SK-N-SH (cell line): ENCODE measurements around the gene CPLANE2. TPM values are rescaled to one million over a fixed set of nuclear protein-coding genes. Genes with fewer than 3 reads are reported as not detected.

ENCODE experiments used
- CTCF ChIA-PET: fragments of 300-600, 350-600 bp; formaldehyde crosslinking; extraction: SDS; loops from one replicate; lab custom pipeline; 2021; lab: Yijun Ruan, JAX
- POLR2A ChIA-PET: fragments of 350-600 bp; sonication (Branson Sonifier 250); formaldehyde crosslinking; extraction: SDS; loops from one replicate; lab custom pipeline; 2020; ENCODE audit warnings: antibody characterized with exemption, inconsistent platforms; lab: Yijun Ruan, JAX
- DNase-seq: peaks from one replicate; pipeline ENCODE4 v3.0.0; 2012
- H2AFZ ChIP-seq: fragments of 200-600 bp; sonication (generic); 2 replicates; pipeline ENCODE4 v1.8.1; 2016; ENCODE audit warnings: antibody characterized with exemption, mild to moderate bottlenecking, low read depth
- H3F3A ChIP-seq: fragments of 200-600 bp; sonication (generic); replicated peaks from 2 replicates; pipeline ENCODE3; 2016; ENCODE audit warnings: antibody characterized with exemption, mild to moderate bottlenecking; ENCODE audit not compliant: insufficient read depth
- H3K27ac ChIP-seq, 2 experiments: fragments of 200-500 bp in 1 of 2; fragments of 200-600 bp in 1 of 2; sonication (Bioruptor generic) in 1 of 2; sonication (generic), shearing (Covaris generic) in 1 of 2; 2 replicates each; pipeline versions ENCODE4 v1.5.1 to v1.6.1; 2014 to 2016; ENCODE audit warnings: low read depth in 2 of 2, inconsistent platforms in 1 of 2, low read length in 1 of 2, mild to moderate bottlenecking in 1 of 2, mixed read lengths in 1 of 2
- H3K27me3 ChIP-seq: fragments of 200-600 bp; sonication (generic), shearing (Covaris generic); 2 replicates; pipeline ENCODE4 v1.6.1; 2016; ENCODE audit warnings: mixed run types; ENCODE audit not compliant: insufficient read depth
- H3K36me3 ChIP-seq, 2 experiments: fragments of 200-500 bp in 1 of 2; fragments of 200-600 bp in 1 of 2; sonication (Bioruptor generic) in 1 of 2; sonication (generic) in 1 of 2; replicated peaks in 1 of 2; 2 replicates each; pipeline versions ENCODE3 to v1.5.1; 2014 to 2016; ENCODE audit warnings: low read length in 1 of 2, mild to moderate bottlenecking in 1 of 2; ENCODE audit not compliant: insufficient read depth in 2 of 2, control insufficient read depth in 1 of 2
- H3K4me1 ChIP-seq, 2 experiments: fragments of 200-500 bp in 1 of 2; fragments of 200-600 bp in 1 of 2; sonication (Bioruptor generic) in 1 of 2; sonication (generic), shearing (Covaris generic) in 1 of 2; 2 replicates each; pipeline versions ENCODE4 v1.5.1 to v1.6.1; 2014 to 2016; ENCODE audit warnings: low read depth in 1 of 2, low read length in 1 of 2, mixed run types in 1 of 2; ENCODE audit not compliant: insufficient read depth in 2 of 2, control insufficient read depth in 1 of 2
- H3K4me2 ChIP-seq: fragments of 200-600 bp; sonication (generic), shearing (Covaris generic); 2 replicates; pipeline ENCODE4 v1.6.1; 2017; ENCODE audit warnings: mixed run types
- H3K4me3 ChIP-seq, 2 experiments: fragments of 200-500 bp in 1 of 2; fragments of 200-600 bp in 1 of 2; sonication (Bioruptor generic) in 1 of 2; sonication (generic), shearing (Covaris generic) in 1 of 2; 2 replicates each; pipeline versions ENCODE4 v1.5.1 to v1.8.1; 2014 to 2016; ENCODE audit warnings: low read depth in 2 of 2, inconsistent platforms in 1 of 2, low read length in 1 of 2, mild to moderate bottlenecking in 1 of 2, mixed read lengths in 1 of 2, moderate library complexity in 1 of 2
- H3K79me2 ChIP-seq: fragments of 200-600 bp; sonication (generic); 2 replicates; pipeline ENCODE4 v1.8.1; 2017; ENCODE audit warnings: mild to moderate bottlenecking; ENCODE audit not compliant: insufficient read depth
- H3K9ac ChIP-seq: fragments of 200-600 bp; sonication (generic); 2 replicates; pipeline ENCODE4 v1.6.1; 2017; ENCODE audit warnings: mixed run types
- H3K9me2 ChIP-seq: fragments of 200-600 bp; sonication (generic); 2 replicates; pipeline ENCODE4 v1.6.1; 2017; ENCODE audit warnings: mixed run types
- H3K9me3 ChIP-seq: fragments of 200-600 bp; sonication (generic); 2 replicates; pipeline ENCODE4 v1.6.1; 2017; ENCODE audit warnings: mixed run types, mild to moderate bottlenecking, moderate library complexity
- H4K20me1 ChIP-seq: fragments of 200-600 bp; sonication (generic); 2 replicates; pipeline ENCODE4 v1.6.1; 2017; ENCODE audit warnings: mild to moderate bottlenecking, mixed run types; ENCODE audit not compliant: insufficient read depth
- CHD2 ChIP-seq: fragments of 150-350 bp; IDR thresholded peaks from 2 replicates; pipeline ENCODE4 v1.6.1; 2018; ENCODE audit warnings: low read length; ENCODE audit not compliant: partially characterized antibody
- FOSL2 ChIP-seq: IDR thresholded peaks from 2 replicates; pipeline ENCODE4 v1.4.0; 2012; ENCODE audit warnings: low read depth, mild to moderate bottlenecking, moderate library complexity, borderline replicate concordance
- FOXJ3 ChIP-seq: sonication (generic); formaldehyde crosslinking; IDR thresholded peaks from 2 replicates; pipeline ENCODE4 v1.5.1; 2020; ENCODE audit warnings: mild to moderate bottlenecking, missing genetic modification reagents
- GATA2 ChIP-seq: sonication (generic); formaldehyde crosslinking; IDR thresholded peaks from 2 replicates; pipeline ENCODE4 v1.5.0; 2020; ENCODE audit warnings: mild to moderate bottlenecking, missing genetic modification reagents
- JUND ChIP-seq: IDR thresholded peaks from 2 replicates; pipeline ENCODE4 v1.4.0; 2012
- MAX ChIP-seq: IDR thresholded peaks from 2 replicates; pipeline ENCODE4 v1.4.0; 2012; ENCODE audit warnings: low read depth
- NFIC ChIP-seq: IDR thresholded peaks from 2 replicates; pipeline ENCODE4 v1.4.0; 2012; ENCODE audit warnings: borderline replicate concordance
- RAD21 ChIP-seq: IDR thresholded peaks from 2 replicates; pipeline ENCODE4 v1.6.1; 2012; ENCODE audit warnings: mild to moderate bottlenecking, low read length
- RFX5 ChIP-seq: IDR thresholded peaks from 2 replicates; pipeline ENCODE4 v1.6.1; 2012; ENCODE audit warnings: mild to moderate bottlenecking, improper control_type of control experiment, low read length
- RXRA ChIP-seq: IDR thresholded peaks from 2 replicates; pipeline ENCODE4 v1.4.0; 2012; ENCODE audit warnings: low read depth, mild to moderate bottlenecking, borderline replicate concordance
- SMC3 ChIP-seq: IDR thresholded peaks from 2 replicates; pipeline ENCODE4 v1.6.1; 2012; ENCODE audit warnings: low read depth, low read length, improper control_type of control experiment
- TAF1 ChIP-seq: IDR thresholded peaks from 2 replicates; pipeline ENCODE4 v1.6.1; 2012; ENCODE audit warnings: low read depth, mild to moderate bottlenecking, low read length, moderate library complexity, borderline replicate concordance
- TCF12 ChIP-seq: IDR thresholded peaks from 2 replicates; pipeline ENCODE4 v1.4.0; 2012
- USF1 ChIP-seq: IDR thresholded peaks from 2 replicates; pipeline ENCODE4 v1.4.0; 2012; ENCODE audit warnings: low read depth, borderline replicate concordance
- ZBTB33 ChIP-seq: IDR thresholded peaks from 2 replicates; pipeline ENCODE4 v1.4.0; 2012; ENCODE audit warnings: low read depth, borderline replicate concordance
- WGBS: methylation state at CpG from one replicate; pipeline ENCODE4 v1.1.6; 2017; ENCODE audit warnings: low lambda C conversion rate; 5-methylcytosine and 5-hydroxymethylcytosine counted together
- polyA plus RNA-seq, 3 experiments: library from polyadenylated mRNA; depleted of rRNA; stranded (reverse); fragments of >200 nt; gene quantifications; 2 replicates each; pipeline ENCODE4 v1.2.3, GENCODE V29; 2012

Gene CPLANE2
- polyA plus RNA-seq, 1 of the 3 experiments (the other 2 are of a cell fraction), result 8.6 TPM

DNA sequence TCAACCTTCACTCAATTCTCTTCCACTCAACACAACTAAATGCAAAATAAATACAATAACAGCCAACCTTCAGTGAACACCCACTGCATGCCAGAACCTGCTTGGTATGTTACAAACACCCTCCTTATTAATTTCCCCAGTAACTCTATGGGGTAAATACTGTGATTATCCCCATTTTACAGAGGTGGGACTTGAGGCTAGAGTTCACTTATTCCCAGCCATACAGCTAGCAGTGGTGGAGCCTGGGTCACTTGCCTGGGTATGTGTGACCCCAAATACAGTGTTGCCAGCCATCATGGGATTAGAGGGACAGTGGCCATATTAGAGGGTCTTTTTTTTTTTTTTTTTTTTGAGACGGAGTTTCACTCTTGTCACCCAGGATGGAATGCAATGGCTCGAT, 1.6 kb downstream of the CPLANE2 start:
- TF ChIP-seq ZBTB33, result no peak
- no peak for TF ChIP-seq SMC3
- no peak for TF ChIP-seq RXRA
- TF ChIP-seq TCF12, result no peak
- TF ChIP-seq RFX5, result no peak
- TF ChIP-seq JUND, result no peak
- TF ChIP-seq, all 33 proteins: peak for 0
- H3K4me1 ChIP-seq, result peaks cover 6 to 16% of the 10 kb centered on the region in 2 experiments
- peaks cover 15% of the 10 kb centered on the region for H3F3A ChIP-seq
- H3K27me3 ChIP-seq, result no peaks in the 10 kb centered on the region
- H3K9me2 ChIP-seq, result no peaks in the 10 kb centered on the region
- no peak overlapping the region for H3K4me3 ChIP-seq
- ChIA-PET CTCF (interaction anchor here (0.9 to 4.7 kb wide), 10 partner anchors 9 to 420 kb away, joined by 3 to 25 read pairs (median 5); partner anchors contain the start of gene FAM131C), POLR2A (interaction anchor here (1.0 kb wide), 1 partner anchor 18 kb away, joined by 4 read pairs; no protein-coding TSS in a partner anchor)
- no peak overlapping the region for H3K4me2 ChIP-seq
- no peak overlapping the region for H3K27ac ChIP-seq
- no peaks in the 10 kb centered on the region for H3K9me3 ChIP-seq
- no peaks in the 10 kb centered on the region for H4K20me1 ChIP-seq
- H2AFZ ChIP-seq, result no peak overlapping the region
- DNase-seq, result no peak
- H3K79me2 ChIP-seq, result no peaks in the 10 kb centered on the region
- 100% methylated on average over 2 of the region's 2 CpGs for WGBS
- no peak overlapping the region for H3K9ac ChIP-seq
- no peaks in the 10 kb centered on the region for H3K36me3 ChIP-seq

- H3K9me2 ChIP-seq, result no peaks in the 10 kb centered on the region
- ChIA-PET POLR2A (no interaction called here), CTCF (interaction anchor here (1.1 to 2.7 kb wide), 3 partner anchors 11 to 160 kb away, joined by 3 to 13 read pairs (median 6); partner anchors contain the start of gene FAM131C)
- peaks cover 12% of the 10 kb centered on the region for H3F3A ChIP-seq
- no peaks in the 10 kb centered on the region for H3K9me3 ChIP-seq
- H4K20me1 ChIP-seq, result no peaks in the 10 kb centered on the region
- no peaks in the 10 kb centered on the region for H3K27me3 ChIP-seq
- H3K79me2 ChIP-seq, result no peaks in the 10 kb centered on the region
- H2AFZ ChIP-seq, result no peak overlapping the region
- no peak overlapping the region for H3K9ac ChIP-seq
- TF ChIP-seq MAX (no peak), CHD2 (no peak), TAF1 (no peak), GATA2 (CRISPR knock-in tag) (no peak), FOXJ3 (CRISPR knock-in tag) (no peak), ZBTB33 (no peak), USF1 (no peak), FOSL2 (no peak), NFIC (no peak), RAD21 (no peak)
- TF ChIP-seq, all 33 proteins: peak for 0
- H3K4me2 ChIP-seq, result no peak overlapping the region
- H3K4me1 ChIP-seq, result peaks cover 6 to 16% of the 10 kb centered on the region in 2 experiments
- no peak overlapping the region for H3K4me3 ChIP-seq
- no peak overlapping the region for H3K27ac ChIP-seq
- DNase-seq, result no peak
- no peaks in the 10 kb centered on the region for H3K36me3 ChIP-seq
- WGBS, result 100% methylated on average over 2 of the region's 8 CpGs
Observed at GRCh38 chr1:16233431-16233830, 3.6 kb downstream of the CPLANE2 start.
